Hepatocyte (in vitro differentiated cells): Measurements from ENCODE around the gene DIPK1A.

Experiments
- CTCF ChIP-seq: fragments of 200-600 bp; sonication (generic); IDR thresholded peaks from 2 replicates; pipeline ENCODE4 v1.5.1; 2016; ENCODE audit warnings: antibody characterized with exemption, mild to moderate bottlenecking; ENCODE audit not compliant: poor library complexity
- EZH2phosphoT487 ChIP-seq: fragments of 200-600 bp; sonication (generic); IDR thresholded peaks from one replicate; pipeline ENCODE4 v1.6.1; 2018; ENCODE audit warnings: antibody characterized with exemption, mild to moderate bottlenecking, low read depth, moderate library complexity; ENCODE audit not compliant: unreplicated experiment, severe bottlenecking

GRCh38 chr1:92909321-92909720 is 51.9 kb downstream of the DIPK1A start:
- TF ChIP-seq CTCF (no peak), EZH2phosphoT487 (no peak)
